Osteoblast (primary cell): ENCODE results near the gene GPR37L1. TPM values are rescaled to one million over a fixed set of nuclear protein-coding genes. Genes with fewer than 3 reads are reported as not detected.

Experiments
- DNase-seq: peaks from one replicate; pipeline ENCODE4 v3.0.0; 2011; ENCODE audit warnings: low spot score, mixed read lengths; ENCODE audit not compliant: insufficient read length; ENCODE audit errors: missing footprints
- H2AFZ ChIP-seq: 2 replicates; pipeline ENCODE4 v1.6.0; 2011; ENCODE audit warnings: mild to moderate bottlenecking, low read length
- H3K27ac ChIP-seq: 2 replicates; pipeline ENCODE4 v1.5.1; 2011; ENCODE audit warnings: mild to moderate bottlenecking, low read depth, low read length, moderate library complexity
- H3K27me3 ChIP-seq: 2 replicates; pipeline ENCODE4 v1.6.0; 2012; ENCODE audit warnings: mild to moderate bottlenecking, control low read depth, inconsistent platforms, low read length, moderate library complexity; ENCODE audit not compliant: insufficient read depth
- H3K36me3 ChIP-seq: 2 replicates; pipeline ENCODE4 v1.5.1; 2011; ENCODE audit warnings: mild to moderate bottlenecking, low read length, control low read depth, moderate library complexity; ENCODE audit not compliant: insufficient read depth
- H3K4me1 ChIP-seq: 2 replicates; pipeline ENCODE4 v1.5.1; 2011; ENCODE audit warnings: mild to moderate bottlenecking, low read length, control low read depth, moderate library complexity; ENCODE audit not compliant: insufficient read depth
- H3K4me2 ChIP-seq: 2 replicates; pipeline ENCODE4 v1.6.0; 2011; ENCODE audit warnings: mild to moderate bottlenecking, low read length; ENCODE audit not compliant: insufficient read depth
- H3K4me3 ChIP-seq: fragments of 200-600 bp; sonication (generic); 3 replicates; pipeline ENCODE4 v1.5.1; 2012; ENCODE audit warnings: mild to moderate bottlenecking, low read length, inconsistent platforms; ENCODE audit not compliant: insufficient read depth
- H3K79me2 ChIP-seq: 2 replicates; pipeline ENCODE4 v1.6.0; 2012; ENCODE audit warnings: mild to moderate bottlenecking, low read length, control low read depth, inconsistent platforms; ENCODE audit not compliant: insufficient read depth
- H3K9me3 ChIP-seq: 2 replicates; pipeline ENCODE4 v1.5.1; 2011; ENCODE audit warnings: low read depth, low read length, control low read depth
- H4K20me1 ChIP-seq: 2 replicates; pipeline ENCODE4 v1.6.0; 2012; ENCODE audit warnings: mild to moderate bottlenecking, low read length, control low read depth; ENCODE audit not compliant: insufficient read depth
- total RNA-seq: library from RNA; depleted of rRNA; stranded (reverse); fragments of >200 nt; gene quantifications from 2 replicates; pipeline ENCODE4 v1.2.3, GENCODE V29; 2012
- TF ChIP-seq, protein P1 (sequence below): IDR thresholded peaks from 2 replicates; pipeline ENCODE4 v1.5.1; 2011; ENCODE audit warnings: mild to moderate bottlenecking, low read depth, low read length, moderate library complexity; ENCODE audit errors: extremely low read depth

Gene GPR37L1
- total RNA-seq, 1 donor, result not detected

DNA sequence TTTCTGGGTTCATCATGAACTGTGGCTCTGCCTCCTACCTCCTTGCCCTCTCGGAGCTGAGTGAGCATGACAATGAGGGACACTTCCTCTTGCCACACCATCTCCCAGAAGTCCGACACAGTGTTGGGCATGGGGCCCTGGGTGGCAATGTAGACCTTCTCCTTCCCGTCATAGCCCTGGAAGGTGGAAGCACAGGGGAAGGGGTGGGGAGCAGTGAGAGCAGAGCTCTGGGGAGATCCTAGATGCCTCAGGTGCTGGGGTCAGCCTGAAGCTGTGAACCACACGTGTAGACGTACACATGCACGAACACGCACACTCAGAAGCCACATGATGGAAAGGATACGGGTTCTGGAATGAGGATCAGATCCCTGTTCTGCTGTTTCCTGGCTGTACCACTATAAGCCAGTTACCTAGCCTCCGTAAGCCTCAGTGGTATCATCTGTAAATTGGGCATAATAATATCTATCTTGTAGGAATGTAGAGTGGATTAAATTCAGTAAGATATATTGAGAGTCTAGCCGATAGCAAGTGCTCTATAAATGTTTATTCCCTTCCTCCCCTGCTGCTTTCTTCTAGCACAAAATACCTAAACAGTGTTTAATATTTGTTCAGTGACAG lies 31.5 kb downstream of the GPR37L1 start:
- Histone ChIP-seq H3K27me3 (peaks cover 2% of the 10 kb centered on the region), H2AFZ (peak overlapping the region; percentile 28), H4K20me1 (no peaks in the 10 kb centered on the region), H3K79me2 (no peaks in the 10 kb centered on the region), H3K27ac (no peak overlapping the region), H3K9me3 (no peaks in the 10 kb centered on the region), H3K4me3 (no peak overlapping the region), H3K36me3 (no peaks in the 10 kb centered on the region), H3K4me2 (peak overlapping the region; percentile 45), H3K4me1 (peaks cover 10% of the 10 kb centered on the region)
- TF ChIP-seq, protein P1, sequence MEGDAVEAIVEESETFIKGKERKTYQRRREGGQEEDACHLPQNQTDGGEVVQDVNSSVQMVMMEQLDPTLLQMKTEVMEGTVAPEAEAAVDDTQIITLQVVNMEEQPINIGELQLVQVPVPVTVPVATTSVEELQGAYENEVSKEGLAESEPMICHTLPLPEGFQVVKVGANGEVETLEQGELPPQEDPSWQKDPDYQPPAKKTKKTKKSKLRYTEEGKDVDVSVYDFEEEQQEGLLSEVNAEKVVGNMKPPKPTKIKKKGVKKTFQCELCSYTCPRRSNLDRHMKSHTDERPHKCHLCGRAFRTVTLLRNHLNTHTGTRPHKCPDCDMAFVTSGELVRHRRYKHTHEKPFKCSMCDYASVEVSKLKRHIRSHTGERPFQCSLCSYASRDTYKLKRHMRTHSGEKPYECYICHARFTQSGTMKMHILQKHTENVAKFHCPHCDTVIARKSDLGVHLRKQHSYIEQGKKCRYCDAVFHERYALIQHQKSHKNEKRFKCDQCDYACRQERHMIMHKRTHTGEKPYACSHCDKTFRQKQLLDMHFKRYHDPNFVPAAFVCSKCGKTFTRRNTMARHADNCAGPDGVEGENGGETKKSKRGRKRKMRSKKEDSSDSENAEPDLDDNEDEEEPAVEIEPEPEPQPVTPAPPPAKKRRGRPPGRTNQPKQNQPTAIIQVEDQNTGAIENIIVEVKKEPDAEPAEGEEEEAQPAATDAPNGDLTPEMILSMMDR, result no peak
- no peak for DNase-seq

DNA sequence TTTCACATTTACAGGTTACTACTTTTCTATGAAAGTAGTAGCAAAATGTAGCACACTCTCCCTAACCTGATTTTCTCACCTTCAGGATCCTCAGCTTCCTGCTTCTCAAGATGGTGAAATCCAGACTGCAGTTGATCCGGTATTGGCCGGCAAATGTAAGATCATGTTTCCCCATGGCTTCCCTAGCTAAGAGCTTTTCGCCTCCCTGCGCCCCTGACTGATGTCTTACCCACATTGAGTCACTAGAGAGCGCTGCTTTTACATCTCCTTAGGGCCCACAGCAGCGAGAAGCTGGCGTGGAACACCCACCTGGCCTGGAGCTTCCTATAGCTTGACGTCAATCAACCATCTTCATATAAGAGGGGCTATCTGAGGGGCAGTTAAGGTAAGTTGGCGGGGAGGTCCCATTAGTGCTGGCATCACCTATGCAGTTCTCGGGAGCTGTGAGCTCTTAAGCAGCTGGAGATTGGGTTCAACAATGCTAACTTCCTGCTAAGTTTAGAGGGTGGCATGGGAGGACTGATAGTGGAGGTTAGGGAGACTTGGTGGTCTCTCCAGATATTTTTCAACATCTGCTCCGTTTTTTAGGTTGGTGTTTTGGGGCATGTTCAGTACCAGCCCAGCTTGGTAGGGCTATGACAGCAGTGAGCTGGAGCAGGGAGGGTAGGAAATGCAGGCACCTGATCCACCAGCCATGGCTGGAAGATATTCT lies 32.2 kb downstream of the GPR37L1 start:
- H3K4me3 ChIP-seq, result no peak overlapping the region
- no peaks in the 10 kb centered on the region for H4K20me1 ChIP-seq
- H3K4me1 ChIP-seq, result peaks cover 10% of the 10 kb centered on the region
- peak; percentile 93 for DNase-seq
- H3K4me2 ChIP-seq, result peak overlapping the region; percentile 45
- TF ChIP-seq, protein P1, result peak; percentile 73
- H3K27me3 ChIP-seq, result peaks cover 2% of the 10 kb centered on the region
- H3K27ac ChIP-seq, result no peak overlapping the region
- peak overlapping the region; percentile 28 for H2AFZ ChIP-seq
- no peaks in the 10 kb centered on the region for H3K9me3 ChIP-seq
- H3K36me3 ChIP-seq, result no peaks in the 10 kb centered on the region
- H3K79me2 ChIP-seq, result no peaks in the 10 kb centered on the region

DNA sequence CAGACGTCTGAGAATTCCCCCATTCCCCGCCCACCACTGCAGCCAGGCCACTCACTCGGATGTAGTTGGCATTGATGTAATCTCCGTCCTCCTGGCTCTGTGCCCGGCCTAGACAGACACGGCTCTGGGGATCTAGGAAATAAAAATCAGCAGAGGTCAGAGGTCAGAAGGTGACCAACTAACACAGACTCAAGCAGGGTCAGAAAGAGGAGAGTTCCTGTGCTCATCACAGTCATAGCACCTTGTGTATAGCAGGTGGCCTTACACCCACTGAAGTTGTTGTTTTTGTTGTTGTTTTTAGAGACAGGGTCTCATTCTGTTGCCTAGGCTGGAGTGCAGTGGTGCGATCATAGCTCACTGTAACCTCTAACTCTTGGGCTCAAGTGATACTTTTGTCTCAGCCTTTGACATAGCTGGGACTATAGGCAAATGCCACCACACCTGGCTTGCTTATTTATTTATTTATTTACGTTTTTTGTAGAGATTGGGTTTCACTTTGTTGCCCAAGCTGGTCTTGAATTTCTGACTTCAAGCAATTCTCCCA lies 32.8 kb downstream of the GPR37L1 start:
- TF ChIP-seq, protein P1, result no peak
- Histone ChIP-seq H3K27me3 (peaks cover 2% of the 10 kb centered on the region), H3K4me3 (no peak overlapping the region), H3K4me2 (no peak overlapping the region), H3K36me3 (no peaks in the 10 kb centered on the region), H3K27ac (no peak overlapping the region), H3K9me3 (no peaks in the 10 kb centered on the region), H3K79me2 (no peaks in the 10 kb centered on the region), H2AFZ (no peak overlapping the region), H4K20me1 (no peaks in the 10 kb centered on the region), H3K4me1 (peaks cover 10% of the 10 kb centered on the region)
- peak; percentile 87 for DNase-seq

DNA sequence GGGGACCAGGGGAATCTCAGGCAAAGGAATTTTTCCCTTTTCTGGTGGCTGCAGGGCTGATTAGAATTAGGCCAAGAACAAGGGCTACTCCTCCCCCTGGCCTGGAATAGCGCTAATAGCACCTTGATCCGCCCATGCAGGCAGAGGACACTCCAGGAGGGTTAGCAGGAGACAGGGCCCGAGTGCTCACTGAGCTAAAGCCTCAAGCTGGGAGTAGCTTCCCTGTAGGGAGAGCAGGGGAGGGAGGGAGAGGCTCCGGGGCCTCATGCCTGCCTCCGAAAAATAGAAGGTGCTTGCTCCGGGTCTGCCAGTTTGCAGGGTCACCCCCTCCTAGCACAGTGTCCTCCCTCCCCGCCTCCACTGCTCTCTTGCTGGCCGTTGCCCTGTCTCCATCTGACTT lies 33.9 kb downstream of the GPR37L1 start:
- H3K79me2 ChIP-seq, result no peaks in the 10 kb centered on the region
- H3K36me3 ChIP-seq, result no peaks in the 10 kb centered on the region
- no peaks in the 10 kb centered on the region for H4K20me1 ChIP-seq
- H3K4me1 ChIP-seq, result peaks cover 10% of the 10 kb centered on the region
- DNase-seq, result no peak
- H3K27ac ChIP-seq, result no peak overlapping the region
- no peak overlapping the region for H3K4me2 ChIP-seq
- H3K27me3 ChIP-seq, result peaks cover 2% of the 10 kb centered on the region
- no peak overlapping the region for H3K4me3 ChIP-seq
- H3K9me3 ChIP-seq, result no peaks in the 10 kb centered on the region
- TF ChIP-seq, protein P1, result no peak
- H2AFZ ChIP-seq, result no peak overlapping the region
